ENCODE data around the gene OR4K15.
"Not testable (repeated sequence)": the region's sequence is repeated elsewhere in the genome, so short reads cannot be mapped to it uniquely, and the experiment has no call there.

OR4K15 gene

GRCh38 chr14:19975291-19975690, at the start of gene OR4K15:
Gene OR4K15, plus strand, starts transcription at chr14:19975591. Its CDS starts 0 bp downstream, at chr14:19975591.
- DNase-seq, result no peak

- no peak for DNase-seq
These were observed 44.8 kb upstream of the OR4K15 start, which contains the start of gene OR4K1 for GRCh38 chr14:19930617-19931016. Gene OR4K1, plus strand, starts transcription at chr14:19930917. Its CDS starts 4,750 bp downstream, at chr14:19935667.

GRCh38 chr14:19941668-19942067, 33.7 kb upstream of the OR4K15 start:
- no peak for DNase-seq

GRCh38 chr14:19947413-19948090, 27.8 kb upstream of the OR4K15 start:
- no peak for DNase-seq

- no peak for DNase-seq
These were observed 26.2 kb upstream of the OR4K15 start for GRCh38 chr14:19949218-19949617.

- not testable (repeated sequence) for DNase-seq
These were observed 5.7 kb upstream of the OR4K15 start for GRCh38 chr14:19969735-19970134.

GRCh38 chr14:19974844-19975243, 547 bp upstream of the OR4K15 start:
- no peak for DNase-seq

- no peak for DNase-seq
These were observed 18.0 kb downstream of the OR4K15 start for GRCh38 chr14:19993438-19993837.

GRCh38 chr14:20001863-20002262, 26.5 kb downstream of the OR4K15 start, which contains the start of gene OR4Q2:
Gene OR4Q2, plus strand, starts transcription at chr14:20002163.
- no peak for DNase-seq

- no peak for DNase-seq
These were observed 26.9 kb downstream of the OR4K15 start for GRCh38 chr14:20002319-20002718.

- no peak for DNase-seq
These were observed 32.8 kb downstream of the OR4K15 start for GRCh38 chr14:20008156-20008555.

GRCh38 chr14:20019257-20019865, 44.0 kb downstream of the OR4K15 start, which contains the start of gene OR4K14:
Gene OR4K14, minus strand, starts transcription at chr14:20019307. Its CDS starts 4,114 bp downstream, at chr14:20015193.
- no peak for DNase-seq
